Neural cell (in vitro differentiated cells): ENCODE results near the gene MRPL14. TPM values are rescaled to one million over a fixed set of nuclear protein-coding genes. Genes with fewer than 3 reads are reported as not detected.

ENCODE experiments used
- H2AFZ ChIP-seq: fragments of 200-600, 300-800 bp; sonication (generic), shearing (Covaris generic); 2 replicates; pipeline ENCODE4 v1.6.0; 2014; ENCODE audit warnings: low read depth, mild to moderate bottlenecking, antibody characterized with exemption, low read length, moderate library complexity
- H3F3A ChIP-seq: fragments of 200-600 bp; shearing (Covaris generic); 2 replicates; pipeline ENCODE4 v1.6.1; 2016; ENCODE audit warnings: mild to moderate bottlenecking, moderate library complexity, mixed read lengths, antibody characterized with exemption, low read length; ENCODE audit not compliant: insufficient read depth, poor library complexity, severe bottlenecking
- H3K27ac ChIP-seq: fragments of 200-600, 300-800 bp; sonication (generic), shearing (Covaris generic); 2 replicates; pipeline ENCODE4 v1.5.1; 2014; ENCODE audit warnings: mild to moderate bottlenecking, low read length, moderate library complexity
- H3K27me3 ChIP-seq: fragments of 300-800, 200-600 bp; sonication (generic), shearing (Covaris generic); 2 replicates; pipeline ENCODE4 v1.6.0; 2014; ENCODE audit warnings: mild to moderate bottlenecking, low read depth, low read length, moderate library complexity; ENCODE audit not compliant: insufficient read depth
- H3K36me3 ChIP-seq: fragments of 300-800, 200-600 bp; sonication (generic), shearing (Covaris generic); 2 replicates; pipeline ENCODE4 v1.5.1; 2014; ENCODE audit warnings: mild to moderate bottlenecking, antibody characterized with exemption, low read length, moderate library complexity; ENCODE audit not compliant: insufficient read depth
- H3K4me2 ChIP-seq: fragments of 300-800, 200-600 bp; sonication (generic), shearing (Covaris generic); 2 replicates; pipeline ENCODE4 v1.6.0; 2014; ENCODE audit warnings: mild to moderate bottlenecking, low read length
- H3K4me3 ChIP-seq: fragments of 300-800, 200-600 bp; sonication (generic), shearing (Covaris generic); 2 replicates; pipeline ENCODE4 v1.5.1; 2014; ENCODE audit warnings: mild to moderate bottlenecking, low read length, moderate library complexity
- H3K79me2 ChIP-seq: fragments of 200-600 bp; shearing (Covaris generic); replicated peaks from 2 replicates; pipeline ENCODE4 v1.6.0; 2014; ENCODE audit warnings: mild to moderate bottlenecking, low read length, moderate library complexity; ENCODE audit not compliant: insufficient read depth
- H3K9ac ChIP-seq: fragments of 300-800, 200-600 bp; sonication (generic), shearing (Covaris generic); 2 replicates; pipeline ENCODE4 v1.6.1; 2016; ENCODE audit warnings: mild to moderate bottlenecking, low read length, mixed read lengths
- H3K9me2 ChIP-seq: fragments of 200-600 bp; shearing (Covaris generic); 2 replicates; pipeline ENCODE4 v1.6.1; 2016; ENCODE audit warnings: mild to moderate bottlenecking, low read length, mixed read lengths; ENCODE audit not compliant: insufficient read depth
- H3K9me3 ChIP-seq: fragments of 200-600, 300-800 bp; sonication (generic), shearing (Covaris generic); 2 replicates; pipeline ENCODE4 v1.6.1; 2016; ENCODE audit warnings: mild to moderate bottlenecking, mixed run types, low read length, moderate library complexity, mixed read lengths
- H4K20me1 ChIP-seq: fragments of 200-600 bp; shearing (Covaris generic); 2 replicates; pipeline ENCODE4 v1.6.1; 2016; ENCODE audit warnings: mild to moderate bottlenecking, mixed run types; ENCODE audit not compliant: insufficient read depth
- EP300 ChIP-seq: fragments of 450-650 bp; conservative IDR thresholded peaks from 2 replicates; pipeline ENCODE4 v1.6.1; 2014; ENCODE audit warnings: antibody characterized with exemption, mild to moderate bottlenecking, moderate library complexity; ENCODE audit not compliant: poor library complexity, severe bottlenecking
- EZH2 ChIP-seq: fragments of 200-600, 300-800 bp; shearing (Covaris generic), sonication (generic); IDR thresholded peaks from 2 replicates; pipeline ENCODE4 v1.6.1; 2014; ENCODE audit warnings: antibody characterized with exemption, low read length, borderline replicate concordance, mild to moderate bottlenecking; ENCODE audit not compliant: insufficient read depth, poor library complexity, severe bottlenecking
- MXI1 ChIP-seq: fragments of 450-650 bp; conservative IDR thresholded peaks from 2 replicates; pipeline ENCODE4 v1.6.1; 2014; ENCODE audit warnings: antibody characterized with exemption, mild to moderate bottlenecking; ENCODE audit not compliant: poor library complexity, severe bottlenecking
- POLR2AphosphoS5 ChIP-seq: IDR thresholded peaks from 2 replicates; pipeline ENCODE4 v1.6.1; 2012
- RAD21 ChIP-seq: fragments of 450-650 bp; conservative IDR thresholded peaks from 2 replicates; pipeline ENCODE4 v1.6.1; 2014; ENCODE audit warnings: antibody characterized with exemption, mild to moderate bottlenecking, moderate library complexity
- SMC3 ChIP-seq: fragments of 450-650 bp; conservative IDR thresholded peaks from 2 replicates; pipeline ENCODE4 v1.6.1; 2014; ENCODE audit warnings: antibody characterized with exemption, mild to moderate bottlenecking, moderate library complexity; ENCODE audit not compliant: poor library complexity
- TAF1 ChIP-seq: IDR thresholded peaks from 2 replicates; pipeline ENCODE4 v1.6.1; 2012; ENCODE audit warnings: low read depth
- polyA plus RNA-seq: library from polyadenylated mRNA; depleted of rRNA; stranded (reverse); fragments of >200 nt; gene quantifications from 2 replicates; pipeline ENCODE4 v1.2.3, GENCODE V29; 2014
- TF ChIP-seq, protein P1 (sequence below): IDR thresholded peaks from 2 replicates; pipeline ENCODE4 v1.6.1; 2012; ENCODE audit warnings: borderline replicate concordance
- TF ChIP-seq, protein P2 (sequence below): fragments of 450-650 bp; IDR thresholded peaks from 2 replicates; pipeline ENCODE4 v1.5.1; 2014; ENCODE audit warnings: antibody characterized with exemption, mild to moderate bottlenecking, moderate library complexity; ENCODE audit not compliant: poor library complexity, severe bottlenecking

The MRPL14 gene
- polyA plus RNA-seq, 1 donor from 2014 or later = 66.4 TPM

DNA sequence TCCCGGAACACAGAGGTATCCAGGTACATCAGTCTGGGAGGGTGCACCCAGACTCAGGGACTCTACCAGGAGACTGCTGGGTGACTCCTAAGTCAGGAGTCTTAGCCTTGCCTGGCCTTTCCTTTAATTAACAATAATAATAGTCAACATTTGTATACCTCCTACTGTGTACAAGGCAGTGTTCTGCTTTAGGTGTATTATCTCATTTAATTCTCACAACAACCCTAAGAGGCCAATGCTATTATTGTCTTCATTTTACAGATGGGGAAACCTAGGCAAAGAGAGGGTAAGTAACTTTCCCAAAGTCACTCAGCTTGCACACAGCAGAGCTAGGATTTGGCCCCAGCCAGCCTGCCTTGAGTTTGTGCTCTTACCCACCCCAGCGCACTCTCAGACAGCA is 39.6 kb downstream of the MRPL14 start:
- Histone ChIP-seq H3K4me3 (no peak overlapping the region), H2AFZ (no peak overlapping the region), H3K9me2 (no peaks in the 10 kb centered on the region), H3K9me3 (no peaks in the 10 kb centered on the region), H3K79me2 (no peaks in the 10 kb centered on the region), H3K27ac (no peak overlapping the region), H3K36me3 (no peaks in the 10 kb centered on the region), H3K9ac (no peak overlapping the region), H3K27me3 (no peaks in the 10 kb centered on the region), H3F3A (no peaks in the 10 kb centered on the region), H3K4me2 (no peak overlapping the region), H4K20me1 (no peaks in the 10 kb centered on the region)
- no peak for TF ChIP-seq EP300
- TF ChIP-seq MXI1 = no peak
- no peak for TF ChIP-seq TAF1
- TF ChIP-seq, protein P1, sequence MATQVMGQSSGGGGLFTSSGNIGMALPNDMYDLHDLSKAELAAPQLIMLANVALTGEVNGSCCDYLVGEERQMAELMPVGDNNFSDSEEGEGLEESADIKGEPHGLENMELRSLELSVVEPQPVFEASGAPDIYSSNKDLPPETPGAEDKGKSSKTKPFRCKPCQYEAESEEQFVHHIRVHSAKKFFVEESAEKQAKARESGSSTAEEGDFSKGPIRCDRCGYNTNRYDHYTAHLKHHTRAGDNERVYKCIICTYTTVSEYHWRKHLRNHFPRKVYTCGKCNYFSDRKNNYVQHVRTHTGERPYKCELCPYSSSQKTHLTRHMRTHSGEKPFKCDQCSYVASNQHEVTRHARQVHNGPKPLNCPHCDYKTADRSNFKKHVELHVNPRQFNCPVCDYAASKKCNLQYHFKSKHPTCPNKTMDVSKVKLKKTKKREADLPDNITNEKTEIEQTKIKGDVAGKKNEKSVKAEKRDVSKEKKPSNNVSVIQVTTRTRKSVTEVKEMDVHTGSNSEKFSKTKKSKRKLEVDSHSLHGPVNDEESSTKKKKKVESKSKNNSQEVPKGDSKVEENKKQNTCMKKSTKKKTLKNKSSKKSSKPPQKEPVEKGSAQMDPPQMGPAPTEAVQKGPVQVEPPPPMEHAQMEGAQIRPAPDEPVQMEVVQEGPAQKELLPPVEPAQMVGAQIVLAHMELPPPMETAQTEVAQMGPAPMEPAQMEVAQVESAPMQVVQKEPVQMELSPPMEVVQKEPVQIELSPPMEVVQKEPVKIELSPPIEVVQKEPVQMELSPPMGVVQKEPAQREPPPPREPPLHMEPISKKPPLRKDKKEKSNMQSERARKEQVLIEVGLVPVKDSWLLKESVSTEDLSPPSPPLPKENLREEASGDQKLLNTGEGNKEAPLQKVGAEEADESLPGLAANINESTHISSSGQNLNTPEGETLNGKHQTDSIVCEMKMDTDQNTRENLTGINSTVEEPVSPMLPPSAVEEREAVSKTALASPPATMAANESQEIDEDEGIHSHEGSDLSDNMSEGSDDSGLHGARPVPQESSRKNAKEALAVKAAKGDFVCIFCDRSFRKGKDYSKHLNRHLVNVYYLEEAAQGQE = no peak
- TF ChIP-seq, protein P2, sequence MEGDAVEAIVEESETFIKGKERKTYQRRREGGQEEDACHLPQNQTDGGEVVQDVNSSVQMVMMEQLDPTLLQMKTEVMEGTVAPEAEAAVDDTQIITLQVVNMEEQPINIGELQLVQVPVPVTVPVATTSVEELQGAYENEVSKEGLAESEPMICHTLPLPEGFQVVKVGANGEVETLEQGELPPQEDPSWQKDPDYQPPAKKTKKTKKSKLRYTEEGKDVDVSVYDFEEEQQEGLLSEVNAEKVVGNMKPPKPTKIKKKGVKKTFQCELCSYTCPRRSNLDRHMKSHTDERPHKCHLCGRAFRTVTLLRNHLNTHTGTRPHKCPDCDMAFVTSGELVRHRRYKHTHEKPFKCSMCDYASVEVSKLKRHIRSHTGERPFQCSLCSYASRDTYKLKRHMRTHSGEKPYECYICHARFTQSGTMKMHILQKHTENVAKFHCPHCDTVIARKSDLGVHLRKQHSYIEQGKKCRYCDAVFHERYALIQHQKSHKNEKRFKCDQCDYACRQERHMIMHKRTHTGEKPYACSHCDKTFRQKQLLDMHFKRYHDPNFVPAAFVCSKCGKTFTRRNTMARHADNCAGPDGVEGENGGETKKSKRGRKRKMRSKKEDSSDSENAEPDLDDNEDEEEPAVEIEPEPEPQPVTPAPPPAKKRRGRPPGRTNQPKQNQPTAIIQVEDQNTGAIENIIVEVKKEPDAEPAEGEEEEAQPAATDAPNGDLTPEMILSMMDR = no peak
- no peak for TF ChIP-seq EZH2
- no peak for TF ChIP-seq RAD21
- TF ChIP-seq SMC3 = no peak
- no peak for TF ChIP-seq POLR2AphosphoS5

DNA sequence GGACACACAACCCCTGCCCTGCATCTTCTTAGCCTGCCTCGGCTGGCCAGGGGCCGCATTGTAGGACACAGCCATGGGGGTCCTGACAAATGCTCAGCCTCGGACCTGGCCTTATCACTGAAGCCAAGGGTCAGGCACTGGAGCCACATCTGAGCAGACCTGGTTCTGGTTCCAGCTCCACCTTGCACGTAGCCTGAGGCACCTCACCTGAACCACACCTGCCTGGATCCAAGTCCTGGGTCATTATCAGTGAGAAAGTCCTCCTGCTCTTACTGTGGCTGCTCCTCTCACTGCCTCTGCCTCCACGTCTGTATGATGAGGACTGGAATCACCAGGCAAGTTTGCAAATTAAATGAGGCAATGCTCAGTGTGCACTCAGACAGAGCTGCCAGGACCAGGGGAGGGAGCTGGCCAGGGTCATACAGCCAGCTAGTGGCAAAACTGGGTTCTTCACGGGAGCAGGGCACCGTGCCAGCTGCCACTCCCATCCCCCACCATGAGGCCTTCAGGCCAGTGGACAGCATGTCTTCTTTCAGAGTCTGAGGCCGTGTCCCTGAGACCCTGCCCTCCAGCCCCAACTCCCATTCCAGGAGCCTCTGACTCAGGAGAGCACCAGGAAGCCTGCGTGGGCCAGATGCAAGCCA is 40.2 kb downstream of the MRPL14 start:
- Histone ChIP-seq H3K79me2 (no peaks in the 10 kb centered on the region), H3K4me2 (no peak overlapping the region), H3K9ac (no peak overlapping the region), H4K20me1 (no peaks in the 10 kb centered on the region), H3K9me2 (no peaks in the 10 kb centered on the region), H3K27ac (no peak overlapping the region), H3K36me3 (no peaks in the 10 kb centered on the region), H3F3A (no peaks in the 10 kb centered on the region), H3K4me3 (no peak overlapping the region), H3K27me3 (no peaks in the 10 kb centered on the region), H3K9me3 (no peaks in the 10 kb centered on the region), H2AFZ (no peak overlapping the region)
- TF ChIP-seq EZH2 (no peak), SMC3 (no peak), RAD21 (no peak), POLR2AphosphoS5 (no peak)
